Uterus (tissue), 4 donors: ENCODE measurements around the gene EVPL. TPM values are rescaled to one million over a fixed set of nuclear protein-coding genes. Genes with fewer than 3 reads are reported as not detected.

Experiments used
- DNase-seq, 2 donors: peaks; one replicate each; pipeline ENCODE4 v3.0.0-alpha.2; 2019 to 2020
- H3K27ac ChIP-seq, 2 donors: fragments of 200-600 bp; sonication (generic); 1 replicate in 1 of 2; 2 replicates in 1 of 2; pipeline ENCODE4 v1.5.1; 2016 to 2018
- H3K27me3 ChIP-seq, 2 donors: fragments of 200-600 bp; sonication (generic); one replicate each; pipeline ENCODE4 v1.5.1; 2018 to 2019; ENCODE audit warnings: control low read depth in 1 of 2
- H3K36me3 ChIP-seq, 2 donors: fragments of 200-600 bp; sonication (generic); one replicate each; pipeline ENCODE4 v1.5.1; 2019; ENCODE audit warnings: control low read depth in 1 of 2
- H3K4me1 ChIP-seq, 2 donors: fragments of 200-600 bp; sonication (generic); one replicate each; pipeline ENCODE4 v1.5.1; 2018 to 2019; ENCODE audit warnings: control low read depth in 1 of 2
- H3K4me3 ChIP-seq, 2 donors: fragments of 200-600 bp; sonication (generic); 1 replicate in 1 of 2; 2 replicates in 1 of 2; pipeline ENCODE4 v1.5.1; 2018 to 2019; ENCODE audit warnings: mild to moderate bottlenecking in 1 of 2
- H3K9me3 ChIP-seq, 2 donors: fragments of 200-600 bp; sonication (generic); one replicate each; pipeline ENCODE4 v1.5.1; 2019; ENCODE audit warnings: control low read depth in 1 of 2
- POLR2A ChIP-seq, 2 donors: fragments of 450-650 bp; IDR thresholded peaks; one replicate each; pipeline ENCODE4 v1.6.1; 2016; ENCODE audit warnings: antibody characterized with exemption in 2 of 2, mild to moderate bottlenecking in 1 of 2, moderate library complexity in 1 of 2
- intact Hi-C: fragments of 100-400 bp; cut with DNase I; formaldehyde crosslinking; loops from one replicate; pipeline ENCODE4 v1.15.1; 2023; ENCODE audit warnings: low total_unique reads
- total RNA-seq, 4 donors: library from RNA; depleted of rRNA in 3 of 4; stranded (reverse); fragments of >200 nt in 3 of 4; gene quantifications; one replicate each; pipeline versions ENCODE4 v1.1.0 to v1.2.4, GENCODE V29; 2014 to 2023
- TF ChIP-seq, protein P1 (sequence below), 4 experiments: fragments of 200-600 bp in 2 of 4; fragments of 450-650 bp in 2 of 4; sonication (generic) in 2 of 4; IDR thresholded peaks; one replicate each; pipeline ENCODE4 v1.5.1; 2016 to 2019; ENCODE audit warnings: antibody characterized with exemption in 4 of 4, mild to moderate bottlenecking in 2 of 4, moderate library complexity in 1 of 4
- donor health status: DM: yes; HTN: yes; CAD: no.

The EVPL gene
- total RNA-seq, 4 donors from 2014 or later: 0.59 to 3.7 (median 2.8) TPM

- Histone ChIP-seq H3K27ac (no peak overlapping the region), H3K4me1 (no peaks in the 10 kb centered on the region), H3K4me3 (no peak overlapping the region), H3K9me3 (no peaks in the 10 kb centered on the region), H3K36me3 (no peaks in the 10 kb centered on the region), H3K27me3 (no peaks in the 10 kb centered on the region)
- no peak for DNase-seq
- TF ChIP-seq, protein P1, sequence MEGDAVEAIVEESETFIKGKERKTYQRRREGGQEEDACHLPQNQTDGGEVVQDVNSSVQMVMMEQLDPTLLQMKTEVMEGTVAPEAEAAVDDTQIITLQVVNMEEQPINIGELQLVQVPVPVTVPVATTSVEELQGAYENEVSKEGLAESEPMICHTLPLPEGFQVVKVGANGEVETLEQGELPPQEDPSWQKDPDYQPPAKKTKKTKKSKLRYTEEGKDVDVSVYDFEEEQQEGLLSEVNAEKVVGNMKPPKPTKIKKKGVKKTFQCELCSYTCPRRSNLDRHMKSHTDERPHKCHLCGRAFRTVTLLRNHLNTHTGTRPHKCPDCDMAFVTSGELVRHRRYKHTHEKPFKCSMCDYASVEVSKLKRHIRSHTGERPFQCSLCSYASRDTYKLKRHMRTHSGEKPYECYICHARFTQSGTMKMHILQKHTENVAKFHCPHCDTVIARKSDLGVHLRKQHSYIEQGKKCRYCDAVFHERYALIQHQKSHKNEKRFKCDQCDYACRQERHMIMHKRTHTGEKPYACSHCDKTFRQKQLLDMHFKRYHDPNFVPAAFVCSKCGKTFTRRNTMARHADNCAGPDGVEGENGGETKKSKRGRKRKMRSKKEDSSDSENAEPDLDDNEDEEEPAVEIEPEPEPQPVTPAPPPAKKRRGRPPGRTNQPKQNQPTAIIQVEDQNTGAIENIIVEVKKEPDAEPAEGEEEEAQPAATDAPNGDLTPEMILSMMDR (IDR thresholded peaks at IDR 0.05): no peak
- no peak for TF ChIP-seq POLR2A (IDR thresholded peaks at IDR 0.05)
- intact Hi-C loops: no loop called here
Measured at GRCh38 chr17:76013377-76013932, 13.7 kb downstream of the EVPL start.

DNA sequence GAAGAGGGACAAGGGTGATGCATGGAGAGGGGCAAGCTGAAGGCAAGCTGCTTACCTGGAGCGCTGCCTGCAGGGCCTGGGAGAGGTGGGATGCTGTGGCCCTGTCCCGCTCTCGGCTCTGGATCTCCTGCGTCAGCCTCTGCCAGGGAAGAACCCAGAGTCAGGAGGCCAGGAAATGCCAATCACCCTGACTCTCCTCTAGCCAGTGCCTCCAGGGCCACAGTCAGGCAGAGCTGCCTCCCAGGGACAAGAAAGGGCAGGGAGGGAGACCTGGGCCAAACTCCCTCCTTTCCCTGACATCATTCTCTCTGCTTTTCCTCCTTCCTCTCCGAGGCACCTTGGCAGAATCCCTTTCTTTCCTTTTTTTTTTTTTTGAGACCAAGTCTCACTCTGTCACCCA, 15.2 kb downstream of the EVPL start:
- intact Hi-C loops: no loop called here
- no peak for DNase-seq
- TF ChIP-seq, protein P1 (IDR thresholded peaks at IDR 0.05): no peak
- no peak for TF ChIP-seq POLR2A (IDR thresholded peaks at IDR 0.05)
- Histone ChIP-seq H3K4me1 (no peaks in the 10 kb centered on the region), H3K36me3 (no peaks in the 10 kb centered on the region), H3K4me3 (no peak overlapping the region), H3K27ac (no peak overlapping the region), H3K9me3 (no peaks in the 10 kb centered on the region), H3K27me3 (no peaks in the 10 kb centered on the region)

DNA sequence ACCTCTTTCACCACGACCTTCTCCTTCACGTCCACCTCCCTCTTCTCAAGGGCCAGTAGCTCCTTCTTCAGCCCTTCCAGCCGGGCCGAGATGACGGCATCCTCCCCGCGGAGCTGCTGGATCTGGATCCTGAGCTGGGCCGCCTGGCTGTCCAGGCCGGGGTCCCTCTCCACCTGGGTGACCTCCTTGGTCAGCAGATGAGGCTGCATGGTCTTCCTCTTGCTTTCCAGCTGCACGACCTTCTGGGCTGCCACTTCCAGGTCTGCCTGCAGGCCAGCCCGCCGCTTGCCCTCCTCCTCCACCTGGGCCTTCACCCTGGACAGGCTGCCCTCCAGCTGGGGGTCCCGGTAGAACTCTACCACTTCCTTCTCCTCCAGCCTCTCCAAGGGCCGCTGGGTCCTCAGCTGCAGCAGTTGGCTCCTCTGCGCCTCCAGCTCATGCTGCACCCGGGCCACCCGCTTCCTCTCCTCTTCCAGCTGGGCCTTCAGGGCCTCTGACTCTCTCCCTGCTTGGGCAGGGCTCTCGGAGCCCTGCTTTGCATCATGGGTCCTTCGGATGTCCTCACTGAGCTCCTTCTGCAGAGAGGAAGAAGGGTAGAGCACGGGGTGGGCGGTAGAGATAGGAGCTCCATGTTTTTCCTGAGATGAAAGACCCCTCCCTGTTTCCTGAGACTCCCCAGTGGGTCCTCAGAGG, 17.0 kb downstream of the EVPL start:
- H3K27me3 ChIP-seq: no peaks in the 10 kb centered on the region
- TF ChIP-seq, protein P1 (IDR thresholded peaks at IDR 0.05): no peak
- TF ChIP-seq POLR2A (IDR thresholded peaks at IDR 0.05): no peak
- H3K4me1 ChIP-seq: no peaks in the 10 kb centered on the region
- H3K9me3 ChIP-seq: no peaks in the 10 kb centered on the region
- H3K36me3 ChIP-seq: no peaks in the 10 kb centered on the region
- intact Hi-C loops: no loop called here
- DNase-seq: no peak
- no peak overlapping the region for H3K27ac ChIP-seq
- no peak overlapping the region for H3K4me3 ChIP-seq

DNA sequence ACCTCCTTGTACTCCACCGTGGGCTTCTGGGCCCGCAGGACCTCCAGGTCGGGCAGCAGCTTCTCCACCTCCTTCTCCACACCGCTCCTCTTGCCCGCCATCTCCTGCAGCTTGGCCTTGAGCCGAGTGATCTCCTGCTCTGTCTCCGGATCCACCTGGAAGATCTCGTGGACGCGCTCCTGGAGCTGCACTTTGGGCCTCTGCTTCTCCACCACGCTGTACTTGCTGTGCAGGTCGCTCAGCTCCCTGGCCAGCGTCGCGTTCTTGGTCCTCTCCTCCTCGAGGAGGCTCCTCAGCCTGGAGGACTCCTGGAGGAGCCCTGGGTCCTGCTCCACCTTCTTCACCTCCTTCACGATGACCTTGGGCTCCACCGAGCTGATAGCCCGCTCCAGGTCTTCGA, 17.7 kb downstream of the EVPL start:
- Histone ChIP-seq H3K36me3 (no peaks in the 10 kb centered on the region), H3K9me3 (no peaks in the 10 kb centered on the region), H3K27ac (no peak overlapping the region), H3K4me1 (no peaks in the 10 kb centered on the region), H3K27me3 (no peaks in the 10 kb centered on the region), H3K4me3 (no peak overlapping the region)
- intact Hi-C loops: no loop called here
- no peak for TF ChIP-seq POLR2A (IDR thresholded peaks at IDR 0.05)
- TF ChIP-seq, protein P1 (IDR thresholded peaks at IDR 0.05): no peak
- DNase-seq: no peak

DNA sequence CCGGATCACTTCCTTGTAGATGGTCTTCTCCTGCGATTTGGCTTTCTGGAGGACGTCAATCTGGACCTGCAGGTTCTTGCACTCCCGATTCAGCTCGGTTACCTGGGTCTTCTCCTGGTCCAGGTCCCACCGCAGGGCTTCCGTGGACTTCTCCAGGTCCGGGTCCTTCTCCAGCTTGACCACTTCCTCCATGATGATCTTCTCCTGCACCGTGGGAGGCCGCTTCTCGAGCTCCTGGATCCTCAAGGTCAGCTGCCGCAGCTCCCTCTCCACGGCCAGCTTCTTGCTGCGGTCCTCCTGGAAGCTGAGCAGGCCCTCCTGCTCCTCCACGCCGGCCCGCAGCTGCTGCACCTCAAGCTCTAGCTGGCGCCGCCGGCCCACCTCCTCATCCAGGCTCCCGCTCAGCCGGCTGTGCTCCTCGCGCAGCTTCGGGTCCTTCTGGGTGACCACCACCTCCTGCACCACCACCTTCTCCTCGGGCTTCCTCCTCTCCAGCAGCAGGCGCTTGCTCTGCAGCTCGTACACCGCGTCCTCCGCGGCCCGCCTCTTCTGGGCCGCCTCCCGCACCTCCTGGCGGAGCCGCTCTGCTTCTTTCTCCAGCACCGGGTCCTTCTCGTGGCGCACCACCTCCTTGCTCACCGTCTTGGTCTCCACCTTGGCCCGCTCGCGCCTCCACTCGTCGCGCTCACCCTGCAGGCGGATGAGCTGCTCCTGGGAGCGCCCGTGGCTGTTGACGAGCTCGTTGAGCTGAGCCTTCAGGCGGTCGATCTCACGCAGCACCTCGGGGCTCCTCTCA, 18.3 kb downstream of the EVPL start:
- no peak for TF ChIP-seq POLR2A (IDR thresholded peaks at IDR 0.05)
- H3K27ac ChIP-seq: no peak overlapping the region
- H3K36me3 ChIP-seq: no peaks in the 10 kb centered on the region
- no peaks in the 10 kb centered on the region for H3K9me3 ChIP-seq
- H3K4me3 ChIP-seq: no peak overlapping the region
- no peaks in the 10 kb centered on the region for H3K4me1 ChIP-seq
- intact Hi-C loops: no loop called here
- H3K27me3 ChIP-seq: no peaks in the 10 kb centered on the region
- DNase-seq: no peak
